HCT116 (cell line): ENCODE data around the gene TFB1M. TPM values are rescaled to one million over a fixed set of nuclear protein-coding genes. Genes with fewer than 3 reads are reported as not detected.
"Not testable (repeated sequence)": the region's sequence is repeated elsewhere in the genome, so short reads cannot be mapped to it uniquely, and the experiment has no call there.

Source experiments
- ATAC-seq: fragments of 200-7000 bp; cut with Tn5 transposase; 2 replicates; pipeline ENCODE4 v1.9.1; 2020; ENCODE audit warnings: mild to moderate bottlenecking, moderate library complexity
- BruUV-seq: library from RNA; stranded (reverse); fragments of 400-500 nt; replicated peaks from 2 replicates; lab custom pipeline; 2021; lab: Mats Ljungman, UMichigan
- CTCF ChIA-PET: fragments of 300-600 bp; sonication (Branson Sonifier 250); formaldehyde crosslinking; loops from one replicate; lab custom pipeline; 2021; ENCODE audit warnings: antibody characterized with exemption; lab: Charles Lee
- POLR2A ChIA-PET: fragments of 300-600, 350-600 bp; sonication (Branson Sonifier 250); formaldehyde crosslinking; loops from one replicate; lab custom pipeline; 2021; ENCODE audit warnings: antibody characterized with exemption; lab: Charles Lee
- RAD21 ChIA-PET, 2 experiments: fragments of 300-600 bp; sonication (Branson Sonifier 250); formaldehyde crosslinking; loops; one replicate each; lab custom pipeline; 2023; ENCODE audit warnings: low total read pairs in 2 of 2; ENCODE audit not compliant: uncharacterized antibody in 2 of 2, unreplicated experiment in 2 of 2, low non-redundant PET in 1 of 2; lab: Charles Lee
- DNase-seq: peaks from one replicate; pipeline ENCODE4 v3.0.0-alpha.2; 2010; ENCODE audit warnings: low read depth, low spot score
- H2AFZ ChIP-seq: fragments of 200-600 bp; shearing (Covaris generic), sonication (generic); 2 replicates; pipeline ENCODE4 v1.6.1; 2017; ENCODE audit warnings: low read depth, mixed run types, mixed read lengths, antibody characterized with exemption, low read length; ENCODE audit not compliant: poor library complexity, severe bottlenecking
- H3K27ac ChIP-seq: 2 replicates; pipeline ENCODE4 v1.5.1; 2012; ENCODE audit warnings: low read depth, low read length
- H3K27me3 ChIP-seq: fragments of 200-600 bp; sonication (generic); 2 replicates; pipeline ENCODE4 v1.6.1; 2016; ENCODE audit warnings: mixed run types, low read length, mixed read lengths; ENCODE audit not compliant: insufficient read depth
- H3K36me3 ChIP-seq, 2 experiments: fragments of 200-500 bp in 1 of 2; fragments of 200-600 bp in 1 of 2; sonication (Bioruptor generic) in 1 of 2; sonication (generic) in 1 of 2; 2 replicates each; pipeline versions ENCODE4 v1.5.1 to v1.6.1; 2014 to 2016; ENCODE audit warnings: low read length in 2 of 2, inconsistent platforms in 1 of 2, mixed read lengths in 1 of 2, mixed run types in 1 of 2; ENCODE audit not compliant: insufficient read depth in 2 of 2, control insufficient read depth in 1 of 2
- H3K4me1 ChIP-seq, 2 experiments: fragments of 200-600 bp in 1 of 2; sonication (generic) in 1 of 2; 2 replicates each; pipeline versions ENCODE4 v1.5.1 to v1.6.1; 2012 to 2017; ENCODE audit warnings: low read length in 2 of 2, inconsistent platforms in 1 of 2, mild to moderate bottlenecking in 1 of 2, mixed read lengths in 1 of 2, mixed run types in 1 of 2, moderate library complexity in 1 of 2; ENCODE audit not compliant: insufficient read depth in 2 of 2, control insufficient read depth in 1 of 2
- H3K4me2 ChIP-seq: fragments of 200-600 bp; sonication (generic); 2 replicates; pipeline ENCODE4 v1.6.1; 2017; ENCODE audit warnings: mixed run types, low read length, mixed read lengths
- H3K4me3 ChIP-seq, 2 experiments: fragments of 200-600 bp in 1 of 2; sonication (generic) in 1 of 2; replicated peaks in 1 of 2; 2 replicates each; pipeline ENCODE4 v1.5.1; 2011 to 2016; ENCODE audit warnings: low read length in 2 of 2, control low read depth in 1 of 2, low read depth in 1 of 2, mild to moderate bottlenecking in 1 of 2, mixed read lengths in 1 of 2, mixed run types in 1 of 2
- H3K79me2 ChIP-seq: fragments of 200-600 bp; sonication (generic); 2 replicates; pipeline ENCODE4 v1.6.1; 2017; ENCODE audit warnings: mild to moderate bottlenecking, mixed run types, low read length, moderate library complexity, mixed read lengths; ENCODE audit not compliant: insufficient read depth
- H3K9ac ChIP-seq: fragments of 200-600 bp; sonication (generic); 2 replicates; pipeline ENCODE4 v1.6.1; 2016; ENCODE audit warnings: low read length, mixed read lengths
- H3K9me2 ChIP-seq: fragments of 200-600 bp; sonication (generic), shearing (Covaris generic); 2 replicates; pipeline ENCODE4 v1.6.1; 2017; ENCODE audit warnings: mixed run types, mild to moderate bottlenecking, moderate library complexity; ENCODE audit not compliant: insufficient read depth
- H3K9me3 ChIP-seq, 2 experiments: fragments of 200-500 bp in 1 of 2; fragments of 200-600 bp in 1 of 2; sonication (Bioruptor generic) in 1 of 2; sonication (generic) in 1 of 2; 2 replicates each; pipeline ENCODE4 v1.6.1; 2014 to 2017; ENCODE audit warnings: low read length in 2 of 2, mixed read lengths in 2 of 2, inconsistent platforms in 1 of 2, low read depth in 1 of 2, mild to moderate bottlenecking in 1 of 2, mixed run types in 1 of 2, moderate library complexity in 1 of 2; ENCODE audit not compliant: control insufficient read depth in 1 of 2, insufficient read depth in 1 of 2
- H4K20me1 ChIP-seq: fragments of 200-600 bp; sonication (generic), shearing (Covaris generic); 2 replicates; pipeline ENCODE4 v1.6.1; 2017; ENCODE audit warnings: mixed run types, mild to moderate bottlenecking, moderate library complexity; ENCODE audit not compliant: insufficient read depth
- CEBPB ChIP-seq: IDR thresholded peaks from 2 replicates; pipeline ENCODE4 v1.6.1; 2012; ENCODE audit warnings: low read depth
- CTCF ChIP-seq, 3 experiments: fragments of 200-600 bp in 1 of 3; sonication (generic) in 1 of 3; IDR thresholded peaks in 2 of 3; conservative IDR thresholded peaks in 1 of 3; 2 replicates each; pipeline ENCODE4 v1.5.1; 2012 to 2017; ENCODE audit warnings: low read depth in 2 of 3, low read length in 2 of 3, antibody characterized with exemption in 1 of 3, borderline replicate concordance in 1 of 3, control low read depth in 1 of 3, mild to moderate bottlenecking in 1 of 3, mixed read lengths in 1 of 3, mixed run types in 1 of 3, moderate library complexity in 1 of 3; ENCODE audit not compliant: insufficient read depth in 1 of 3
- ELF1 ChIP-seq: IDR thresholded peaks from 2 replicates; pipeline ENCODE4 v1.6.1; 2012; ENCODE audit warnings: low read depth, borderline replicate concordance
- EZH2 ChIP-seq: fragments of 200-600 bp; sonication (generic); IDR thresholded peaks from 2 replicates; pipeline ENCODE4 v1.6.1; 2017; ENCODE audit warnings: antibody characterized with exemption, mixed run types
- EZH2phosphoT487 ChIP-seq: fragments of 200-600 bp; IDR thresholded peaks from 2 replicates; pipeline ENCODE4 v1.6.1; 2018; ENCODE audit warnings: antibody characterized with exemption, borderline replicate concordance
- POLR2AphosphoS5 ChIP-seq: IDR thresholded peaks from 2 replicates; pipeline ENCODE4 v1.6.1; 2011; ENCODE audit warnings: mild to moderate bottlenecking, low read depth, low read length, moderate library complexity
- RAD21 ChIP-seq: IDR thresholded peaks from 2 replicates; pipeline ENCODE4 v1.6.1; 2012; ENCODE audit warnings: low read depth, mild to moderate bottlenecking
- REST ChIP-seq: IDR thresholded peaks from 2 replicates; pipeline ENCODE4 v1.6.1; 2012; ENCODE audit warnings: low read depth
- SIN3A ChIP-seq: IDR thresholded peaks from 2 replicates; pipeline ENCODE4 v1.6.1; 2012; ENCODE audit warnings: low read depth
- TCF7L2 ChIP-seq: IDR thresholded peaks from 2 replicates; pipeline ENCODE4 v1.7.0; 2011; ENCODE audit warnings: borderline replicate concordance, inconsistent platforms; ENCODE audit not compliant: insufficient read depth, insufficient read length; ENCODE audit errors: extremely low read depth
- ZFX ChIP-seq: fragments of 450-650 bp; IDR thresholded peaks from 2 replicates; pipeline ENCODE4 v1.6.1; 2017
- intact Hi-C: fragments of 100-400 bp; cut with micrococcal nuclease; formaldehyde crosslinking; loops from 2 replicates; pipeline ENCODE4 v1.10.0; 2022
- total RNA-seq: library from RNA; stranded (reverse); gene quantifications from one replicate; pipeline ENCODE4 v1.2.1, GENCODE V29; 2021; ENCODE audit not compliant: unreplicated experiment

The TFB1M gene
- total RNA-seq, 1 experiment from 2014 or later = 43.8 TPM

- H3K27me3 ChIP-seq, H3K27ac ChIP-seq, H3K9me3 ChIP-seq, H3K79me2 ChIP-seq, H3K9ac ChIP-seq, H3K4me1 ChIP-seq, RAD21 ChIA-PET, H4K20me1 ChIP-seq, H3K36me3 ChIP-seq, POLR2A ChIA-PET, H3K9me2 ChIP-seq, BruUV-seq, H3K4me2 ChIP-seq, H3K4me3 ChIP-seq, H2AFZ ChIP-seq: not testable (repeated sequence)
- ATAC-seq = peak; percentile 86
- TF ChIP-seq CTCF (IDR thresholded peaks at IDR 0.05 in 2 of 3, conservative IDR thresholded peaks at IDR 0.05 in 1 of 3; ENCODE audit: borderline replicate concordance in 1 of 3, insufficient read depth in 1 of 3, low read depth in 2 of 3, low read length in 2 of 3) = peak; percentile 18 to 76 (median 76); a peak in 4 of 6 replicates
- peak; percentile 42; the same call in 1 of the 2 replicates for TF ChIP-seq RAD21
- intact Hi-C loops = loop anchor here (1.0 kb wide), 1 partner anchor 91 kb away; no protein-coding TSS in a partner anchor
- peak; percentile 27 for DNase-seq
- CTCF ChIA-PET = interaction anchor here (1.5 kb wide), 1 partner anchor 91 kb away, joined by 3 read pairs; no protein-coding TSS in a partner anchor
Measured at GRCh38 chr6:155268088-155268867, 46.0 kb downstream of the TFB1M start.

- H3K36me3 ChIP-seq = no peaks in the 10 kb centered on the region; a peak in 1 of 4 replicates
- H3K9me3 ChIP-seq = no peaks in the 10 kb centered on the region
- no peak overlapping the region for H3K4me2 ChIP-seq
- intact Hi-C loops = no loop called here
- no peak overlapping the region for H3K9ac ChIP-seq
- DNase-seq = no peak
- ChIA-PET RAD21 (no interaction called here), CTCF (interaction anchor here (1.5 kb wide), 1 partner anchor 90 kb away, joined by 3 read pairs; no protein-coding TSS in a partner anchor), POLR2A (no interaction called here)
- no peak overlapping the region for H3K27ac ChIP-seq
- BruUV-seq = no TSS peak
- ATAC-seq = no peak
- H3K9me2 ChIP-seq = no peaks in the 10 kb centered on the region
- no peak overlapping the region for H2AFZ ChIP-seq
- H3K79me2 ChIP-seq = no peaks in the 10 kb centered on the region; the same call in 1 of the 2 replicates
- H4K20me1 ChIP-seq = no peaks in the 10 kb centered on the region
- no peak overlapping the region for H3K4me3 ChIP-seq
- H3K27me3 ChIP-seq = no peaks in the 10 kb centered on the region
- H3K4me1 ChIP-seq = peaks cover 0 to 3% of the 10 kb centered on the region in 2 experiments; a peak in 1 of 4 replicates
- TF ChIP-seq TCF7L2 = no peak
- TF ChIP-seq EZH2phosphoT487 = no peak
- TF ChIP-seq ELF1 = no peak
- no peak for TF ChIP-seq CEBPB
- no peak for TF ChIP-seq REST
- no peak for TF ChIP-seq ZFX
- TF ChIP-seq POLR2AphosphoS5 = no peak
- TF ChIP-seq SIN3A = no peak
- no peak for TF ChIP-seq EZH2
Measured at GRCh38 chr6:155267411-155267810, 46.9 kb downstream of the TFB1M start.
